Activated naive CD8-positive, alpha-beta T cell treated with anti-CD3 and anti-CD28 coated beads, Interleukin-2, amount 10 ng/mL, durations not matched to agents 7 days and 5 days (primary cell): ENCODE measurements around the gene HTR1D. TPM values are rescaled to one million over a fixed set of nuclear protein-coding genes. Genes with fewer than 3 reads are reported as not detected.

Experiments
- ATAC-seq: fragments of 150-1000 bp; cut with Tn5 transposase; one replicate; pipeline ENCODE4 v1.10.0; 2021; ENCODE audit warnings: low read depth, moderate library complexity
- POLR2A ChIA-PET: fragments of 350-600 bp; sonication (Branson Sonifier 250); formaldehyde crosslinking; loops from one replicate; lab custom pipeline; 2021; ENCODE audit warnings: antibody characterized with exemption; lab: Charles Lee
- DNase-seq: peaks from one replicate; pipeline ENCODE4 v3.0.0; 2021
- H3K27ac Mint-ChIP-seq: one replicate; pipeline ENCODE4 v1.8.0; 2022; ENCODE audit warnings: mild to moderate bottlenecking, mixed read lengths
- H3K27me3 Mint-ChIP-seq: one replicate; pipeline ENCODE4 v1.8.0; 2022; ENCODE audit warnings: mild to moderate bottlenecking, moderate library complexity, mixed read lengths
- H3K36me3 Mint-ChIP-seq: one replicate; pipeline ENCODE4 v1.8.0; 2021; ENCODE audit warnings: mild to moderate bottlenecking, mixed read lengths
- H3K4me1 Mint-ChIP-seq: one replicate; pipeline ENCODE4 v1.8.0; 2021; ENCODE audit warnings: mixed read lengths
- H3K4me3 Mint-ChIP-seq: one replicate; pipeline ENCODE4 v1.8.0; 2022; ENCODE audit warnings: mild to moderate bottlenecking, moderate library complexity, mixed read lengths
- H3K9me3 Mint-ChIP-seq: one replicate; pipeline ENCODE4 v1.8.0; 2021; ENCODE audit warnings: mixed read lengths
- total RNA-seq, 2 experiments: library from RNA; stranded (reverse); gene quantifications; one replicate each; pipeline ENCODE4 v1.2.3, GENCODE V29; 2021

Gene HTR1D
- total RNA-seq, 2 experiments from 2014 or later: not detected

DNA sequence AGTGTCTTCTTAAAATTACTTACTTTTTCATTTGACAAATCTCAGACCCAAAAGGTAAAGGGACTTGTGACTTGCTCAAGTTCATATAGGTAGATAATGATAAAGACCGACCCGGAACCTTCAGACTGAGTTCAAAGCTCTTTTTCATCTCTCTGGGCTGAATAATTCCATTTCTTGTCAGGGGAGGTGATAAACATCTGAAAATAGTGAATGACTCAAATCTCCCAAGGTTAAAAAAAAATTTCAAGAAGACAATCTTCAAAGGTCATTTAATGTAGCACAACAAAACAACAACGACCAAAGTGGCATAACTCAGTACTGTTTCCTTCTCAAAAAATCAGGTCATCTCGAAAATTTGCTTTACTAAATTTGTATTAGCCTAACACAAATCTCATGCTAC, 69.2 kb downstream of the HTR1D start:
- Mint-ChIP-seq H3K27me3 (no peaks in the 10 kb centered on the region), H3K4me1 (peaks cover 14% of the 10 kb centered on the region), H3K9me3 (no peaks in the 10 kb centered on the region), H3K4me3 (peak overlapping the region; percentile 19), H3K27ac (no peak overlapping the region), H3K36me3 (no peaks in the 10 kb centered on the region)
- ATAC-seq (peak; percentile 47), DNase-seq (no peak)
- POLR2A ChIA-PET: interaction anchor here (0.8 kb wide), 1 partner anchor 20 kb away, joined by 3 read pairs; the partner anchor contains the start of gene LUZP1

Other genes starting within 250 kb of the HTR1D start
- gene LACTBL1, start 244.6 kb downstream of the HTR1D start, total RNA-seq: not detected
- gene TEX46, start 201.7 kb downstream of the HTR1D start, total RNA-seq: not detected
- 10 to 100 TPM; 55.2 to 57.0 TPM for gene KDM1A, start 198.0 kb downstream of the HTR1D start, total RNA-seq
- 10 to 100 TPM; 18.4 to 19.1 TPM for gene LUZP1, start 48.6 kb downstream of the HTR1D start, total RNA-seq
- gene HNRNPR, start 126.8 kb upstream of the HTR1D start, total RNA-seq: 100 to 1,000 TPM; 167 TPM
- 1 to 10 TPM; 8.1 to 8.2 TPM for gene ZNF436, start 152.3 kb upstream of the HTR1D start, total RNA-seq
- 10 to 100 TPM; 20.4 to 22.6 TPM for gene TCEA3, start 207.2 kb upstream of the HTR1D start, total RNA-seq